KMS-11 (cell line): ENCODE data around the gene TMEM132A.

Experiments
- H2AFZ ChIP-seq: fragments of 200-600 bp; sonication (generic); 2 replicates; pipeline ENCODE4 v1.6.1; 2016; ENCODE audit warnings: antibody characterized with exemption, mixed run types, low read depth
- H3K27ac ChIP-seq: fragments of 200-600 bp; sonication (generic); 2 replicates; pipeline ENCODE4 v1.6.1; 2016; ENCODE audit warnings: mild to moderate bottlenecking, mixed run types
- H3K27me3 ChIP-seq: fragments of 200-600 bp; sonication (generic); 2 replicates; pipeline ENCODE4 v1.6.1; 2017; ENCODE audit warnings: mild to moderate bottlenecking, low read depth, mixed run types, moderate library complexity; ENCODE audit not compliant: insufficient read depth
- H3K36me3 ChIP-seq: fragments of 200-600 bp; sonication (generic); 2 replicates; pipeline ENCODE4 v1.6.1; 2017; ENCODE audit warnings: mild to moderate bottlenecking, mixed run types; ENCODE audit not compliant: insufficient read depth
- H3K4me1 ChIP-seq: fragments of 200-600 bp; sonication (generic); 2 replicates; pipeline ENCODE4 v1.6.1; 2016; ENCODE audit warnings: mild to moderate bottlenecking, low read depth, mixed run types; ENCODE audit not compliant: poor library complexity, severe bottlenecking
- H3K4me2 ChIP-seq: fragments of 200-600 bp; sonication (generic); 2 replicates; pipeline ENCODE4 v1.7.0; 2016; ENCODE audit warnings: mild to moderate bottlenecking, mixed run types
- H3K4me3 ChIP-seq: fragments of 200-600 bp; sonication (generic); IDR thresholded peaks from 2 replicates; pipeline ENCODE4 v1.6.1; 2017; ENCODE audit warnings: low read depth, low read length, mixed read lengths; ENCODE audit not compliant: insufficient read depth
- H3K79me2 ChIP-seq: fragments of 200-600 bp; sonication (generic); 2 replicates; pipeline ENCODE4 v1.6.1; 2016; ENCODE audit warnings: low read depth, mixed run types; ENCODE audit not compliant: insufficient read depth
- H3K9ac ChIP-seq: fragments of 200-600 bp; sonication (generic); 2 replicates; pipeline ENCODE4 v1.6.1; 2016; ENCODE audit warnings: mild to moderate bottlenecking, mixed run types
- H4K20me1 ChIP-seq: fragments of 200-600 bp; sonication (generic); 2 replicates; pipeline ENCODE4 v1.6.1; 2016; ENCODE audit warnings: mild to moderate bottlenecking, mixed run types; ENCODE audit not compliant: insufficient read depth
- CTCF ChIP-seq: fragments of 200-600 bp; sonication (generic); conservative IDR thresholded peaks from 2 replicates; pipeline ENCODE4 v1.6.1; 2017; ENCODE audit warnings: low read depth, mild to moderate bottlenecking, antibody characterized with exemption, low read length, moderate library complexity, mixed read lengths

The TMEM132A gene

GRCh38 chr11:60927600-60927999 is 3.3 kb downstream of the TMEM132A start:
- Histone ChIP-seq H3K4me3 (no peak overlapping the region), H3K4me2 (no peak overlapping the region), H4K20me1 (no peaks in the 10 kb centered on the region), H3K27ac (no peak overlapping the region), H3K36me3 (no peaks in the 10 kb centered on the region), H3K4me1 (peaks cover 20% of the 10 kb centered on the region), H3K79me2 (no peaks in the 10 kb centered on the region), H3K27me3 (peaks cover 10% of the 10 kb centered on the region), H3K9ac (no peak overlapping the region), H2AFZ (no peak overlapping the region)
- TF ChIP-seq CTCF: no peak

- Histone ChIP-seq H2AFZ (no peak overlapping the region), H3K4me1 (peaks cover 17% of the 10 kb centered on the region), H3K79me2 (no peaks in the 10 kb centered on the region), H3K27ac (no peak overlapping the region), H3K4me3 (no peak overlapping the region), H3K27me3 (peaks cover 10% of the 10 kb centered on the region), H3K4me2 (no peak overlapping the region), H4K20me1 (no peaks in the 10 kb centered on the region), H3K36me3 (no peaks in the 10 kb centered on the region), H3K9ac (no peak overlapping the region)
- TF ChIP-seq CTCF: no peak
Observed at GRCh38 chr11:60928563-60929001, 4.3 kb downstream of the TMEM132A start.

- Histone ChIP-seq H3K4me3 (no peak overlapping the region), H3K27me3 (peaks cover 6% of the 10 kb centered on the region), H3K4me1 (peaks cover 12% of the 10 kb centered on the region), H3K27ac (no peak overlapping the region), H4K20me1 (no peaks in the 10 kb centered on the region), H3K79me2 (no peaks in the 10 kb centered on the region), H3K9ac (no peak overlapping the region), H3K4me2 (no peak overlapping the region), H3K36me3 (no peaks in the 10 kb centered on the region), H2AFZ (no peak overlapping the region)
- no peak for TF ChIP-seq CTCF
Observed at GRCh38 chr11:60929764-60930163, 5.5 kb downstream of the TMEM132A start.

GRCh38 chr11:60930394-60930793 is 6.1 kb downstream of the TMEM132A start:
- no peak for TF ChIP-seq CTCF
- Histone ChIP-seq H3K27me3 (no peaks in the 10 kb centered on the region; the same call in 1 of the 2 replicates), H3K4me3 (no peak overlapping the region), H3K4me2 (no peak overlapping the region), H2AFZ (no peak overlapping the region), H3K36me3 (no peaks in the 10 kb centered on the region), H3K79me2 (no peaks in the 10 kb centered on the region), H4K20me1 (no peaks in the 10 kb centered on the region), H3K27ac (no peak overlapping the region), H3K4me1 (peaks cover 6% of the 10 kb centered on the region), H3K9ac (no peak overlapping the region)
